Brain microvascular endothelial cell (primary cell): ENCODE measurements around the gene PGAP3.

Experiments used
- DNase-seq: peaks from one replicate; pipeline ENCODE4 v3.0.0-alpha.2; 2020
- H3K27ac ChIP-seq: fragments of 250-450 bp; sonication (Bioruptor Pico); 2 replicates; pipeline ENCODE4 v1.5.1; 2020; ENCODE audit warnings: mild to moderate bottlenecking, moderate library complexity
- H3K27me3 ChIP-seq: fragments of 250-450 bp; sonication (Bioruptor Pico); replicated peaks from 2 replicates; pipeline ENCODE4 v1.5.1; 2020; ENCODE audit warnings: mild to moderate bottlenecking
- H3K36me3 ChIP-seq: fragments of 250-450 bp; sonication (Bioruptor Pico); replicated peaks from 2 replicates; pipeline ENCODE4 v1.5.1; 2020; ENCODE audit warnings: mild to moderate bottlenecking
- H3K4me3 ChIP-seq: 2 replicates; pipeline ENCODE4 v1.5.1; 2011; ENCODE audit warnings: low read depth, mild to moderate bottlenecking, control low read depth, low read length, moderate library complexity
- in situ Hi-C: cut with HindIII; loops from 2 replicates; pipeline ENCODE4 v1.10.0; 2017; ENCODE audit warnings: low sequenced_read_pairs, low pct_ligation_motif_present
- TF ChIP-seq, protein P1 (sequence below): IDR thresholded peaks from 2 replicates; pipeline ENCODE4 v1.5.1; 2011; ENCODE audit warnings: low read depth, mild to moderate bottlenecking, moderate library complexity, low read length, control low read depth, inconsistent platforms; ENCODE audit errors: missing control alignments

The PGAP3 gene

DNA sequence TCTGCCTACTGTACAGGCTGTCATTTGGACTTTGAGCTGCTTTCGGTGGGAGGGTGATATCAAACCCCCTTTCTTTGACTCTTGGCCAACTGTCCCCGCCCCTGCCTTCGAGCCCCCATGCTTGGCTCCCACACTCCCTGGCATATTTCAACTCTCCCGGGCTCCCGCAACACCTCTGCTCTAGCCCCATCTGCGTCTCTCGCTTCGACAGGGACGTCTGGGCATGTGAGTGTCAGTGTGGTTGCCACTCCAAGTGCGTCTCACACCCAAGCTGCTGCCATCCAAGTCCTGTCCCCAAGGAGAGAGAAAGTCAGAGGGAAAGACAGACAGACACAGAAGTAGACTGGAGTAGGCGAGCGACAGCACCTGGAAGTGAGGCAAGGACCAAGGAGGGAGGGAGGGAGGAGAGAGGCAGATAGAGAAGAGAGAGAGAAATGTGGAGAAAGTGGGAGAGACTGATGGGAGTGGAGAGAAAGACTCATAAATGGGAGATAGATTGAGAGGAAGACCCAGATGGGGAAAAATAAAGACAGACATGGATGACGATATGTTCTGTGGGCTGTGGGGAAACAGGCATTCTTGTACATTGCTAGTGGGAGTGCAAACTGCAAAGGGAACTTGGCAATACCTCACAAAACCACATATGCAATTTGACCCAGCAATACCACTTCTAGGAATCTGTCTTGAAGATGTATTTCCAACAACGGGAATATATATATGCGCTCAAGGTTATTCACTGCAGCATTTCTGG lies 39.1 kb downstream of the PGAP3 start:
- Histone ChIP-seq H3K27me3 (no peaks in the 10 kb centered on the region), H3K27ac (no peak overlapping the region), H3K4me3 (no peak overlapping the region), H3K36me3 (no peaks in the 10 kb centered on the region)
- in situ Hi-C loops, result no loop called here
- DNase-seq, result no peak
- TF ChIP-seq, protein P1, sequence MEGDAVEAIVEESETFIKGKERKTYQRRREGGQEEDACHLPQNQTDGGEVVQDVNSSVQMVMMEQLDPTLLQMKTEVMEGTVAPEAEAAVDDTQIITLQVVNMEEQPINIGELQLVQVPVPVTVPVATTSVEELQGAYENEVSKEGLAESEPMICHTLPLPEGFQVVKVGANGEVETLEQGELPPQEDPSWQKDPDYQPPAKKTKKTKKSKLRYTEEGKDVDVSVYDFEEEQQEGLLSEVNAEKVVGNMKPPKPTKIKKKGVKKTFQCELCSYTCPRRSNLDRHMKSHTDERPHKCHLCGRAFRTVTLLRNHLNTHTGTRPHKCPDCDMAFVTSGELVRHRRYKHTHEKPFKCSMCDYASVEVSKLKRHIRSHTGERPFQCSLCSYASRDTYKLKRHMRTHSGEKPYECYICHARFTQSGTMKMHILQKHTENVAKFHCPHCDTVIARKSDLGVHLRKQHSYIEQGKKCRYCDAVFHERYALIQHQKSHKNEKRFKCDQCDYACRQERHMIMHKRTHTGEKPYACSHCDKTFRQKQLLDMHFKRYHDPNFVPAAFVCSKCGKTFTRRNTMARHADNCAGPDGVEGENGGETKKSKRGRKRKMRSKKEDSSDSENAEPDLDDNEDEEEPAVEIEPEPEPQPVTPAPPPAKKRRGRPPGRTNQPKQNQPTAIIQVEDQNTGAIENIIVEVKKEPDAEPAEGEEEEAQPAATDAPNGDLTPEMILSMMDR, result no peak

DNA sequence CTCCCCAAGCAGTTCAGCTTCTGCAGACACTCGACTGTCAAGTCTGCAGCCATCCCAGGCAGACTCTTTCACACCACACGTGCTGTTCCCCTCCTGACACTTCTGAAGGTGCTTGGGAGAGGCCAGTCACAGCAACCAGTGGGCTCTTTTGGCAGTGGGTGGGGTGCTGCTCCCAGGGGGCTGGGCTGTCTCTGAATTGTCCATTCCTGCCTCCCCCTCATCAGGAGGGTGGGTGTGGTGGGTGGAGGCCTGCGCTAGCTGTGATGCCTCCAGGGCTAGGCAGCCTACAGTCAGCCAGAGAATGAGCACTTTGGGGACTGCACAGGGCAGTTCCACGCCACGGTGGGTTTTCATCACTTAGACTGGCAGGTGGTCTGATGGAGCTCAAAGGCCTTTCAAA lies 40.6 kb downstream of the PGAP3 start:
- Histone ChIP-seq H3K4me3 (no peak overlapping the region), H3K36me3 (no peaks in the 10 kb centered on the region), H3K27me3 (no peaks in the 10 kb centered on the region), H3K27ac (no peak overlapping the region)
- TF ChIP-seq, protein P1, result no peak
- in situ Hi-C loops, result no loop called here
- no peak for DNase-seq

DNA sequence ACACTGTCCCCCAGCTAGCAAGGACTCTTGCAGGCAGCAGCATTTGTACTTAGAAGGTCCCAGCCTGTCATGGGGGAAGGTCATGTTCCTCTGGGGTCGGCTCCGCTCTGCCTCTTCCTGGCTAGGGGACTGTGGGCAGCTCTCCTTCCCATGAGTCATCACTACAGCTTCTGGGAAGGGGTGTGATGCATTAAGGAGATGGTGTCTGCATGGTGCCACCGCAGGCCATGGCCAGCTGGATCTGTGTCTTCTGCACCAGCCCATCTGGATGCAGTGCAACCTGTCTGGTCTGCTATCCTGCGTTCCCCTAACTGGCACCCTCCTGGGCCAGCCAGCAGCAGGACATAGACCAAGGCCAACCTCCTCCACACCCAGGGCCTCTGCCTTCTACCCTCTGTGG lies 44.6 kb downstream of the PGAP3 start:
- H3K4me3 ChIP-seq, result no peak overlapping the region
- H3K27ac ChIP-seq, result no peak overlapping the region
- in situ Hi-C loops, result no loop called here
- DNase-seq, result peak; percentile 12
- no peaks in the 10 kb centered on the region for H3K27me3 ChIP-seq
- TF ChIP-seq, protein P1, result no peak
- H3K36me3 ChIP-seq, result no peaks in the 10 kb centered on the region

DNA sequence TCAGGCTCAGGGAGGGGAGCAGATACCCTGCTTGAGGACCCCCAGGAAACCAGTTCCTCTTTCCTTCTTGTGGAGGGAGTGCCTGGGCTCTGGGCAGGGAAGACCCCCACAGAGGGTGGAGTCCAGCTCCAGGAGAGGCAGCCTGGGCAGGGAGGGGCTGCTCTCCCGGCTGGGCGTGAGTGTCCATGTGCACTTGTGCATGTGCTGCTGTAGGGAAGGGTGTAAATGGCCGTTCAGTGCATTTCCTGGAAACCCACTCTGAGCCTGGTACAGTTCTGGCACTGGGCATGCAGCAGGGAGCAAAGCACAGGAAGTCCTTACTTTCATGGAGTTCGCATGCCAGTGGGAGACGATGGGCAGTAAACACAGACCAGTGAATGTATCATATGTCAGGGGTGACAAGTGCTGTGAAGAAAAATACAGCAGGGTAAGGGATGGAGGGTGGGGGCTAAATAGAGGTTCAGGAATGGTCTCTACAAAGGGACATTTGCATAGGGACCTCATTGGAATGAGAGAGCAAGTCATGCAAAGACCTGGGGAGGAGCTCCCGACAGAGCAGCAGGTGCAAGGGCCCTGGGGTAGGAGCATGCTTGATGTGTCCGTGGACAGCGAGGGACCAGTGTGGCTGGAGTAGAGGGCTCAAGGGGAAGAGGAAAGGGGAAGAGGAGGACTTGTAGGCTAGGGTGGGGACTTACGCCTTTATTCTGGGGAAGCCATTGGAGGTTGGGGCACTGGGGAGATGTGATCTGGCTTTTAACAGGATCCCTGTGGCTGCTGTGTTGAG lies 45.4 kb downstream of the PGAP3 start:
- in situ Hi-C loops, result no loop called here
- TF ChIP-seq, protein P1, result no peak
- DNase-seq, result no peak
- Histone ChIP-seq H3K36me3 (no peaks in the 10 kb centered on the region), H3K4me3 (no peak overlapping the region), H3K27ac (no peak overlapping the region), H3K27me3 (no peaks in the 10 kb centered on the region)

DNA sequence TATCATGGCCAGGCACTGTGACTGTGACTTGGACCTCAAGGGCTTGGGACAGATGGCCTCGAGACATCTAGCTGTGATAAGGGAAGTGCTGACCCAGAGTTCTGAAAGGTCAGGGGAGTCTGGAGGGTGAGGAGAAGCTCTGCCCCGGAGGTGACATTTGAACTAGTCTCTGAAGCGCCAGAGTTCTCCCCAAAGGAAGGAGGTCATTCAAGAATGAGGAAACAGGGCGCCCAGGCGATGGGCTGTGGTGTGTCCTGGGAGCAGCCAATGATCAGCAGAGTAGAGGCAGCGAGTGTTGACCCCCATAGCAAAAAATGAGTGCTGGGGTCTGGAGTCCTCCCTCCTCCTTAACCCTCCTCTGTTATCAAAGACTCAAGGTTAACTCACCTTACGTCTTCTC lies 46.0 kb downstream of the PGAP3 start:
- Histone ChIP-seq H3K27ac (no peak overlapping the region), H3K27me3 (no peaks in the 10 kb centered on the region), H3K4me3 (no peak overlapping the region), H3K36me3 (no peaks in the 10 kb centered on the region)
- TF ChIP-seq, protein P1, result no peak
- DNase-seq, result no peak
- in situ Hi-C loops, result no loop called here

DNA sequence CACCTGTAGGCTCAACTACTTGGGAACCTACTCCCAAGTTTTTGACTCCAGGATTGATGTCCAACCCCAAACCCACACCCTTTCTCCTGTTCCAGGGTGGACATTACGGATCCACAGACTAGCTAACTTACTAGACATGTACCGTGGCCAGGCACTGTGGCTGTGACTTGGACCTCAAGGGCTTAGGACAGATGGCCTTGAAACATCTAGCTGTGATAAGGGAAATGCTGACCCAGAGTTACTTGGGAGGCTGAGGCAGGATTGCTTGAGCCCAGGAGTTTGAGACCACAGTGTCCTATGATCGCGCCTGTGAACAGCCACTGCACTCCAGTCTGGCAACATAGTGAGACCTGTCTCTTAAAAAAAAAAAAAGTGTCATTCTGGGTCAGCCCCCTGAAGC lies 46.8 kb downstream of the PGAP3 start:
- H3K4me3 ChIP-seq, result no peak overlapping the region
- TF ChIP-seq, protein P1, result no peak
- H3K27ac ChIP-seq, result no peak overlapping the region
- no peaks in the 10 kb centered on the region for H3K36me3 ChIP-seq
- no peak for DNase-seq
- H3K27me3 ChIP-seq, result no peaks in the 10 kb centered on the region
- in situ Hi-C loops, result no loop called here
